HG02852 (cell line): ENCODE data around the gene SDCCAG8.
A peak's percentile ranks its signal among the peaks of the same experiment; 100 is the strongest.

Source experiments
- ATAC-seq: cut with Tn5 transposase; IDR thresholded peaks from one replicate; pipeline ENCODE4 v1.9.1; 2021; ENCODE audit warnings: mild to moderate bottlenecking, moderate library complexity; ENCODE audit not compliant: unreplicated experiment

SDCCAG8 gene

DNA sequence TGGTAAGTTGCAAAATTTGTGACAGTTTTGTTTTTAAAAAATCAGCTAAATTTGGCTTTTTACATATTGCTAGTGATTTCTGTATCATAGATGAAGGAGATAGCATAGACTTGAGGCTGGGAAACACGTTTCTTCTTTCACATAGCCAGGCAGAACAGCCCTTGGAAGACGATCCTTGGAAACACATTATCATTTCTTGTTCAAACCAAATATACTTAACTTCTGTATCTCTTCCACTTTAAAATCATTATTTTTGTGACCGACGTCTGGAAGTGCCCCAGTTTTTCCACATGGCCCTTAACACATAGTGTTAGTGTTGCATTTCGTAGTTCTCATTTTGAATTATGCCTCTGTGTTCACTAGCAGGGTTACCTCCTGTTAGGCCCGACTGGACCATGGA, 193.5 kb downstream of the SDCCAG8 start:
- ATAC-seq: no peak

GRCh38 chr1:243452092-243452491, 196.3 kb downstream of the SDCCAG8 start:
- no peak for ATAC-seq

GRCh38 chr1:243454328-243454997, 198.6 kb downstream of the SDCCAG8 start:
- no peak for ATAC-seq

GRCh38 chr1:243455760-243456651, 200.2 kb downstream of the SDCCAG8 start:
- no peak for ATAC-seq

DNA sequence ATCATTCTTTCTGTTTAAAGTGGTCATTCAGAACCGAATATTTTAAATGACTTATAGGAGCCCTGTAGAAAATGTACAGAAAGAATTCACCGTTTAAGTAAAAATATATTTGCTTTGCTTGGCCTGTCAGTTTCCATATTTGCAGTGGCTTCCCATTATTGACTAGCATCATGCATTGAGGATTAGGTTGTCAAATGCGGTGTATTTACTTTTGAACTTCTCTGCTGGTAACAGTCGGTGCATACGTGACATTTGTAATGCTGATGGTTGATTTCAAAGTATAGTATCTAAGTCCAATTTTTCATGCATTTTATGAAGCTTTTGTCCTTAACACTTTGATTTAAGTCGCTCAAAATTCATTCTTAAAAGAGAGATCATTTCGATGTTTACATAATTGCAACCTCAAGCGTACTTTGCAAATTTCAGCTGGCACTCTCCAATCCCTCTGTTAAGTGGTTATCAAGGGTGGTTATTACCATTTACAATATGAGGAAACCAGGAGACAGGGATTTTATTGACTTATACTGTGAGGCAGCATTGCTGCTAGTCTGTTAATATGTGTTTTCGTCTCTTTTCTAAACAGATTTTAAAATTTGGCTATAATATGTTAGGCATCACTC, 201.6 kb downstream of the SDCCAG8 start:
- no peak for ATAC-seq

DNA sequence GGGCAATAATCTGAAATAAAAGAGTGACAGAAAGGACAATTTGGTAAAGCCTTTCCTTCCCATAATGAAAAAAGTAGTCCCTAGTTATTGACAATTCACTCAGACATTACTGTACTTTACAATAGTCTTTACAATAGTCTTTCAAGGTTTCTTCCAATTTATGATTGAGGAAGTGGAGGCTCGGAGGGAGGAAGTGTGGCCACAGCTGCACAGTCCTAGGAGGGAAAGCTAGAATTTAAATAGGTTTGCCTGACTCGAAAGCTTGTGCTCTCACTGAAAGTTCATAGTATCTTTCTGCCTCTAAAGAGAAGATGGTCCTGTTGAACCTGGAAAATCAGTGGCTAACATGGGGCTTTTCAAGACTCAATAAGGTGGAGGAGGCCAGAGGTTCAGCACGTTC, 203.2 kb downstream of the SDCCAG8 start:
- ATAC-seq: no peak

DNA sequence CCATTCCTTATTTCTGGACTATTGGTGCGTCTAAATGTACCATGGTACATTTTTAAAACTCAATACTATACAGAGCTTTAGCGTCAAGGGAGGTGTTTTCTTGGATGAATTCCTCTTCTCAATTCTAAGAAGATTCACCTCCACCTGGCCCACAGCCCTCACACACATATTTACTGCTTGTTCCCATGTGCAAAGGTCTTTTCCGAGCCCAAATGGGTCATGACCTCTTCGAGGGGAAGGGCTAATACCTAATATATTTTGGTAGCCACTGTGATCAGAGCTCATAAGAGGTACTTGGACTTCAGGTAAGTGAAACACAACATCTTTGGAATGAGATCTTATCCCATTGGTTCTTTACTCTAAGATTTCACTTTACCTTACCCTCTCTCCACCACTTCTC, 205.9 kb downstream of the SDCCAG8 start:
- no peak for ATAC-seq

GRCh38 chr1:243462929-243463697, 207.3 kb downstream of the SDCCAG8 start:
- no peak for ATAC-seq

DNA sequence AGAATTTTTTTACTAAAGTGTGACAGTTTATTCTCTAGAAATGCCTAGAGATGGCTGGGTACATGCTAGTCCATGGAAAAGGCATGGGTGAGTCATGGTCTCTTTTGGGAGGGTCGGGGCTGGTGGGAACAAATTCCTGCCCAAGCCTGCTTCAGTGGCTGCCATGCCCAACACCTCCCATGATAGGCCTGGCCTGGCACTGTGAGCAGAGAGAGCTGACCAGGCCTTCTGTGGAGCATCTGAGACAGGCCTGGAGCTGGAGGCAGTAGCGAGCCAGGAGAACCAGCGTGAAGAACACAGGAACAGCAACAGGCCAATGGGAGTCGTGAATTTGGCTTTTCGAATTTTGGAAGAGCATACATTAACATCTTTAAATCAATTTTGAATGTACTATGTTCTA, 209.2 kb downstream of the SDCCAG8 start:
- ATAC-seq: no peak

DNA sequence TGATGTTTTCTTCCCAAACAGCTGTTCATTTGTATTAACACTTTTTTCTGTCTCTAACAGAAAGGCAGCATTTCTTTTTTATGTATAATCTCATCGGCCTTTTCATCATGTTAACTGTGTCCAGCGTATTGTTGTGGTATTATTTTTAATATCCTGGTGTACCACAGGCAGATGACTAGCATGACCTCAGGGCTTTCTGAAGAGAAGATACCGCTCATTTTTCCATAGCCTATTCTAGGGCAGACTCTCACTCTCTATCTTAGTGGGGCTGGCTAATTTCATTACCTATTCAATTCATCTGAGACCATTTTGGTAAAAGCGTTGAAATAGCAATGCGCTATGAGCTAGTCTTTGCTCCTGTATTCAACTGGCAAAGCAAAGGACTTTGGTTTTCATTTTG, 209.9 kb downstream of the SDCCAG8 start:
- ATAC-seq: no peak

DNA sequence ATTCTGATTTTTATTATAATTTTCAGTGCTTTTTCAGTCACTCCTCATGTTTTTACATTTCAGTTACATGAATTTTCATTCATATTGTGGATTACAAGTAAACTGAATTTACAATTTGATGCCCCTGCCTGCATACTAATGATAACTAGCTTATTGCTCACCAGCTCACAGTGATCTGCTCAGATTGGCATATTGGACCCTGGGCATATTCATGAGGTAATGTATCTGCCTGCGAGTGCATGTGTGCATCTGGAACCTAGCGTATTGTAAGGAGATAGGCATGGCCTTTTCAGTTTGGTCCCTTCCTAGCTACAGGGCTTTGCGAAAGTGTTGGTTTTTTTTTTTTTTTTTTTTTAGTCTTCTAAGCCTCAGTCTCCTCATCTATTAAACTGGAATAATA, 213.7 kb downstream of the SDCCAG8 start:
- ATAC-seq: no peak

DNA sequence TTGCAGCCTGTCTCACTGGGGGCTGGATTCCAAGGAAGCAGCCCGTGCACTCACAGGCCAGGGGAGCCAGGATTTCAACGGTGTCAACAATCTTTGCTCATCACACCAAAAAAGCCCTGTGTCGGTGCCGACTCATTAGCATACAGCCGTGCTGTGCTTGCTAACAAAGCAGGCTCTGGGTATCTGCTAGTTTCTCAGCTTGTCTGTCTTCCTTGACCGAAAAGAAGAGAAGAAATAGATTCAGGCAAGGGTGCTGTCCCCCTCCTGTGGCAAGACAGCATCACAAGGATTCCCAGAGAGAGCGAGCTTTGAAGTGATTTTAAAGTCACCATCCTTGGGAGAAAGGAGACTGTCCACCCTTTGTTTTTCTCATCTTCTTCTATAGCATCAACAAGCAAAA, 214.7 kb downstream of the SDCCAG8 start:
- no peak for ATAC-seq

DNA sequence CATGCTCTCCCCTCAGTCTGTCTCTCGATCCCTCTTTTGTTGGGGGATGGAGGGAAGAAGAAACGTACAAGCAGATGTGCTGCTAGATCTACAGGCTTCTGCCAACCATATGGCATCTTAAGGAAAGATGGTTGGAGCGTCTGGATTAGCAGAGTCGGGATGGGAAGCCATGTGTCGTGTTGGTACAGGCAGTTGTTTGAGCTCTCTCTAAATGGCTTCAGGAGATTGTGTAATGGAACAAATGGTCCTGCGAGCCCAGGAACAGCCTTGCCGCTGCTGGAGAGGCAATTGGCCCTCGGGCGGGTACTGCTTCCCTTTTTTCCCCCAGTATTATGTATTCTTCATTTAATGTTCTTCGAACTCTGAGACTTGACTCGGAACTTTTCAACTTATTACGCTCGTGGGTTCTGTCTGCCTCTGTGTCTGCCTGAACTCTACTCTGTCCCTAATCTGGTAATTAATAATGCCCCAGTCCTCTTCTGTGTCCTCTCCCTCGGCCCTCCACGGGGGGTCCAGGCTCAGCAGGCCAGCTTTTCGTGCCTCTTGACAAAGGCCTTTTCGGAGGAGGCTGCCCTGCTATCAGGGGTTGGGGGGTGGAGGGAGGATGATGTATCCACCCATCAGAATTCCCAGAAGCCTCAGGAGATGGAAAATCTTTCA, 215.3 kb downstream of the SDCCAG8 start:
- no peak for ATAC-seq

- ATAC-seq: peak; percentile 89
These were observed 216.2 kb downstream of the SDCCAG8 start for GRCh38 chr1:243471754-243472745.

DNA sequence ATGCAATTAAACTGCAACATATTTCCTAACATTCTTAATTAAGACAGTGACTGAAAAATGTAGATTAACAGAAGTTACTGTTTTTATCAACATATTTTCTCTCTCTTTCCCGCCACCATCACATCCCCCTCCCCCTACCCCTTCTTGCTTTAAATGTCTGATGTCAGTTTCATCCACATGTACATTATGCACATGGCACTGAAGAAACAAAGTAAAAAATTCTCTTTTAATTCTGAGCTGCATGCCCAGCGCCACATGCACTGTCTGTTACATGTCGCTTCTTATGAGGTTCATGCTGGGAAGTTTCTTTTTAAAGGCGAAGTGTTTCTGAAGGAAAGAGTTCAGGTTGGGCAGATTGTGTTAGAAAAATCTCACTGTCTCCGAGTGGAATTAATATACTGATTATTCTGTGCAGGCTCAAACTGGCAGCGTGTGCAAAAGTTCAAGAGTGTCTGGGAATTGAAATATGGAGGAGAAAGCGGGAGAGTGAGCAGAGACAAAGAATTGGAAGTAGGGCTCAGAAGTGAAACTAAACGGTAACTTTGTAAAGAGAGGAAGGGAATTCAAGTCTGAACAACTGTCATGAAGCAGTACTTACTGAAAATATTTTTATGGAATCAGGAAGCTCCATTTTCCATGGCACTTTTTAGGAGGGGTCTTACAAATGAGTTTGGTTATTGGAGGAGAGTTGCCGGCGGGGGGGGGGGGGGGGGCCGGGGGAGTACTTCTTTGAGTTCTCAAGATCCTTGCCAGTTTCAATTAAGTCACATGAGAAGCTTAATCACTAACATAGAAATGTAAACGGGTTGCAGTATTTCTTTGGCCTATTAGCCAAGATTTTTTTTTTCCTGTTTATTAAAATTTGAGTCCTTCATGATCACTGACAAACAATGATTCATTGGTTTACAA, 217.6 kb downstream of the SDCCAG8 start:
- no peak for ATAC-seq

DNA sequence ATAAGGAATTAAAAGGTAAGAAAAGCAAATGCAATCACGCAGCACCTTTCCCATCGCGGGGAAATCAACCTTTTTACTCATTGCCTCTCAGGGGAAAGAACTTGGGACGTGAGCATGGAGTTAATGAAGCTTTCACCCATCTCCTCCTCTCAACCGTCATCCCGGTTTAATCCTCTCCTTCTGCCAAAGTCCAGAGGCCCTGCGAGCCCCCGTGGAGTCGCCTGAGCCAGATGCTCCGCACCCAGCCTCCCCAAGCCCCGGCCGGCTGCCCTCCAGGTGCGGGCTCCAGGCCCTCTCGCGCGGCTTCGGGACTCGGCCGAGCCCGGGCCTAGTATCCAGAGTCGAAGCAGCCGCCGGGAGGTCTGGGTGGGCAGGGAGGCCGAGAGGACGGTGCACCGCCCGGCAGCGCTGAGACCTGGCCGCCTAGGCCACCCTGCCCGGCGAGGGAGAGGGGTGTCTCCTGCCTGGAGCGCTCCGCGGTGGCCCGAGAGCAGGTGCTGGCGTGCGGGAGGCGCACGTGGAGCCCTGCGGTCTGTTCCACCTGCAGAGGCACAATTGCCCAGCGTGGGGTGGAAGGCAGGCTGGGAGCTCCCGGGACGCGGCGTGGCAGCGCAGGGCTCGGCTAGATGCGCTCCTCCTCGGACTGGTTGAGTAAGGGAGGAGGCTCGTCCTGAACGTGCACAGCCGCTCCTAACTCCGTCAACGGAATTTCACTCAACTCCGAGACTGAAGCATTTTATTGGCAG, 218.5 kb downstream of the SDCCAG8 start:
- ATAC-seq: no peak

GRCh38 chr1:243474906-243475305, 219.1 kb downstream of the SDCCAG8 start:
- no peak for ATAC-seq

- ATAC-seq: no peak
These were observed 220.1 kb downstream of the SDCCAG8 start for GRCh38 chr1:243475966-243476365.
